Heart left ventricle (tissue), 16 donors: ENCODE measurements around the gene SORCS1. TPM values are rescaled to one million over a fixed set of nuclear protein-coding genes. Genes with fewer than 3 reads are reported as not detected.

Source experiments
- ATAC-seq, 4 donors: fragments of 200-7000 bp; cut with Tn5 transposase; one replicate each; pipeline ENCODE4 v1.9.1; 2020 to 2022; ENCODE audit warnings: moderate library complexity in 4 of 4, mild to moderate bottlenecking in 3 of 4, moderate number of reproducible peaks in 1 of 4
- DNase-seq, 5 donors: peaks; one replicate each; pipeline ENCODE4 v3.0.0-alpha.2; 2020
- H3K27ac ChIP-seq, 12 donors: fragments of 200-600 bp; sonication (generic) in 4 of 12; one replicate each; pipeline versions ENCODE4 v1.5.0 to v1.8.0; 2016 to 2022; ENCODE audit warnings: mild to moderate bottlenecking in 2 of 12
- H3K27me3 ChIP-seq, 9 donors: fragments of 200-600 bp; sonication (generic) in 2 of 9; one replicate each; pipeline versions ENCODE4 v1.5.1 to v1.8.0; 2016 to 2022; ENCODE audit warnings: mild to moderate bottlenecking in 3 of 9
- H3K36me3 ChIP-seq, 9 donors: fragments of 200-600 bp; sonication (generic) in 2 of 9; one replicate each; pipeline versions ENCODE4 v1.5.0 to v1.8.0; 2018 to 2022; ENCODE audit warnings: mild to moderate bottlenecking in 2 of 9
- H3K4me1 ChIP-seq, 12 donors: fragments of 200-600 bp; sonication (generic) in 4 of 12; one replicate each; pipeline versions ENCODE4 v1.5.0 to v1.8.0; 2016 to 2022; ENCODE audit warnings: mild to moderate bottlenecking in 3 of 12
- H3K4me3 ChIP-seq, 12 donors: fragments of 200-600 bp; sonication (generic) in 4 of 12; one replicate each; pipeline versions ENCODE4 v1.5.0 to v1.8.0; 2017 to 2022; ENCODE audit warnings: mild to moderate bottlenecking in 9 of 12, moderate library complexity in 4 of 12
- H3K9me3 ChIP-seq, 12 donors: fragments of 200-600 bp; sonication (generic) in 4 of 12; one replicate each; pipeline versions ENCODE4 v1.5.0 to v1.8.0; 2016 to 2022; ENCODE audit warnings: mild to moderate bottlenecking in 1 of 12
- POLR2A ChIP-seq, 2 donors: fragments of 450-650 bp; IDR thresholded peaks; one replicate each; pipeline ENCODE4 v1.6.1; 2017; ENCODE audit warnings: antibody characterized with exemption in 2 of 2, mild to moderate bottlenecking in 2 of 2, moderate library complexity in 2 of 2
- WGBS, 4 donors: extraction: QIAGEN DNeasy Blood & Tissue Kit in 2 of 4; methylation state at CpG; one replicate each; pipeline versions ENCODE4 v1.1.5 to v1.1.7; 2013 to 2018; 5-methylcytosine and 5-hydroxymethylcytosine counted together
- intact Hi-C, 10 donors: fragments of 100-400 bp; cut with DNase I; formaldehyde crosslinking; loops; one replicate each; pipeline versions ENCODE4 v1.11.1 to v1.14.2; 2022
- polyA plus RNA-seq, 2 donors: library from polyadenylated mRNA; stranded (reverse); fragments of 200-250 nt; gene quantifications; one replicate each; pipeline ENCODE4 v1.2.3, GENCODE V29; 2013
- total RNA-seq, 9 donors: library from RNA; depleted of rRNA in 2 of 9; stranded (reverse); fragments of >200 nt in 2 of 9; fragmentation: NEBNext Ultra II Directional in 3 of 9; extraction: Animal tissue kit (Norgen Biotek cat#: 25700) in 3 of 9; gene quantifications; one replicate each; pipeline versions ENCODE4 v1.1.0 to v1.2.4, GENCODE V29; 2016 to 2023
- TF ChIP-seq, protein P1 (sequence below), 12 donors: fragments of 200-600 bp; sonication (generic) in 4 of 12; IDR thresholded peaks; one replicate each; pipeline versions ENCODE4 v1.5.0 to v1.8.0; 2018 to 2022; ENCODE audit warnings: antibody characterized with exemption in 12 of 12, mild to moderate bottlenecking in 5 of 12
- donor health status: ischemic (EF 13 %, LVEDD 7.1; RV severe dilation, severe dysfunction).
- donor health status: healthy with polysubstance abuse.
- donor health status: DM: no; HTN: yes; CAD: no.
- donor health status: DM: no; HTN: no; CAD: no.
- donor health status: ischemic (EF 25% LVEDD 6.9; RV normal size, moderate dysfunction).
- donor health status: ischemic (EF 25% LVEDD 5.7; RV mildly dilated, moderate dysfunction).
- donor health status: healthy.
- donor health status: DM: yes; HTN: yes; CAD: no.
- donor health status: ischemic (EF 35%, LVEDD 5.7; RV mildly dilated, moderate dysfunction).
- donor health status: nonischemic (EF 11% LVEDD 7.7; RV severe dilation, severe dysfunction).
- donor health status: DM: yes; HTN: yes; CAD: no.
- donor health status: PGD.
- donor health status: ischemic (EF 29% LVEDD 5.4; RV normal size, mild dysfunction).
- donor health status: nonischemic (EF 23%, LVEDD 6.1; RV moderate dilation, normal function).

Gene SORCS1
- total and polyA plus RNA-seq, 11 donors = 0.23 to 5.7 (median 1.1) TPM

DNA sequence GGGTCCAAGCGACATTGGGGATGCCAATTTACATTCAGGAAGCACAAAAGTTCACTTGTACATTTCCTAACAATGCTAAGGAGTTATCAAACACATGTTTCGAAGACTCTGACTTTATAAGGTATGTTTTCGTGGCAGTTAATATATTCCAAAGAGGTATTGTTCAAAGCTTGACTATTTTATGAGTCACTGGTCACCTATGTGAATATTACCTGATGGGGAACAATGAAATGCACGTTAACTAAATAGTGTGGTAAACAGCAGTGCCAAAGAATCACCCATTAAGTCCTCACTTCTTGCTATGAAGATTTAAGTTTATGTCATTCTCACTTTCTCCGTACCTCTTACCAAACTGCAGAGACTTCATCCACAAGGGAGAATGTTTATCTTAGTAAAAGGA lies 550.2 kb downstream of the SORCS1 start:
- H3K9me3 ChIP-seq = no peaks in the 10 kb centered on the region
- H3K36me3 ChIP-seq = no peaks in the 10 kb centered on the region
- H3K4me1 ChIP-seq = peaks cover 0 to 13% (median 3%) of the 10 kb centered on the region in 12 donors
- DNase-seq = no peak
- H3K4me3 ChIP-seq = no peak overlapping the region
- peaks cover 0 to 6% (median 0%) of the 10 kb centered on the region in 9 donors for H3K27me3 ChIP-seq
- WGBS, 4 donors = 61 to 68% (median 65%) methylated on average over 5 of the region's 5 CpGs
- intact Hi-C loops = no loop called here
- H3K27ac ChIP-seq = no peak overlapping the region
- TF ChIP-seq, protein P1, sequence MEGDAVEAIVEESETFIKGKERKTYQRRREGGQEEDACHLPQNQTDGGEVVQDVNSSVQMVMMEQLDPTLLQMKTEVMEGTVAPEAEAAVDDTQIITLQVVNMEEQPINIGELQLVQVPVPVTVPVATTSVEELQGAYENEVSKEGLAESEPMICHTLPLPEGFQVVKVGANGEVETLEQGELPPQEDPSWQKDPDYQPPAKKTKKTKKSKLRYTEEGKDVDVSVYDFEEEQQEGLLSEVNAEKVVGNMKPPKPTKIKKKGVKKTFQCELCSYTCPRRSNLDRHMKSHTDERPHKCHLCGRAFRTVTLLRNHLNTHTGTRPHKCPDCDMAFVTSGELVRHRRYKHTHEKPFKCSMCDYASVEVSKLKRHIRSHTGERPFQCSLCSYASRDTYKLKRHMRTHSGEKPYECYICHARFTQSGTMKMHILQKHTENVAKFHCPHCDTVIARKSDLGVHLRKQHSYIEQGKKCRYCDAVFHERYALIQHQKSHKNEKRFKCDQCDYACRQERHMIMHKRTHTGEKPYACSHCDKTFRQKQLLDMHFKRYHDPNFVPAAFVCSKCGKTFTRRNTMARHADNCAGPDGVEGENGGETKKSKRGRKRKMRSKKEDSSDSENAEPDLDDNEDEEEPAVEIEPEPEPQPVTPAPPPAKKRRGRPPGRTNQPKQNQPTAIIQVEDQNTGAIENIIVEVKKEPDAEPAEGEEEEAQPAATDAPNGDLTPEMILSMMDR (IDR thresholded peaks at IDR 0.05) = no peak
- no peak for TF ChIP-seq POLR2A (IDR thresholded peaks at IDR 0.05)
- ATAC-seq = no peak

DNA sequence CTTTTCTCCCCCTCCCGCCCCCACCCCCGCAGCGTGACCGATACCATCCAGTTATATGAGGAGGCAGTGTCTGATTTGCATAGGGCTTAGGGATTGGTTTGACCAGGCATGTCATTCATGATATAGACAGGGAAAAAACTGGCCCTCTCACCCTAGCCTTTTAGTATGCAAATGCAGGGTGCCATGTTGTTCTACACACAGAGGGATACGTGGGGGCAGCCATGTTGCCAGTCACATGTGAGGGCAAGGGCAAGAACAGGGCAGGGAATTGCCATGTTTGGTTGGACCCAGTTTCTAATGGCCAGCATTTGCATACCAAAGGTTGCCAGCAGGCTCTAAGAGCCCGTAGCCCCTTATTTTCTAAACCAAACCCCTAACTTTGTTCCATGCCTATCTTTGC lies 552.1 kb downstream of the SORCS1 start:
- intact Hi-C loops = no loop called here
- Histone ChIP-seq H3K4me3 (no peak overlapping the region), H3K27me3 (peaks cover 0 to 6% (median 0%) of the 10 kb centered on the region in 9 donors), H3K27ac (no peak overlapping the region), H3K36me3 (no peaks in the 10 kb centered on the region), H3K9me3 (no peaks in the 10 kb centered on the region), H3K4me1 (no peaks in the 10 kb centered on the region)
- TF ChIP-seq, protein P1 (IDR thresholded peaks at IDR 0.05) = no peak
- TF ChIP-seq POLR2A (IDR thresholded peaks at IDR 0.05) = no peak
- WGBS, 4 donors = 92 to 94% (median 92%) methylated on average over 6 of the region's 6 CpGs
- ATAC-seq (no peak), DNase-seq (no peak)

DNA sequence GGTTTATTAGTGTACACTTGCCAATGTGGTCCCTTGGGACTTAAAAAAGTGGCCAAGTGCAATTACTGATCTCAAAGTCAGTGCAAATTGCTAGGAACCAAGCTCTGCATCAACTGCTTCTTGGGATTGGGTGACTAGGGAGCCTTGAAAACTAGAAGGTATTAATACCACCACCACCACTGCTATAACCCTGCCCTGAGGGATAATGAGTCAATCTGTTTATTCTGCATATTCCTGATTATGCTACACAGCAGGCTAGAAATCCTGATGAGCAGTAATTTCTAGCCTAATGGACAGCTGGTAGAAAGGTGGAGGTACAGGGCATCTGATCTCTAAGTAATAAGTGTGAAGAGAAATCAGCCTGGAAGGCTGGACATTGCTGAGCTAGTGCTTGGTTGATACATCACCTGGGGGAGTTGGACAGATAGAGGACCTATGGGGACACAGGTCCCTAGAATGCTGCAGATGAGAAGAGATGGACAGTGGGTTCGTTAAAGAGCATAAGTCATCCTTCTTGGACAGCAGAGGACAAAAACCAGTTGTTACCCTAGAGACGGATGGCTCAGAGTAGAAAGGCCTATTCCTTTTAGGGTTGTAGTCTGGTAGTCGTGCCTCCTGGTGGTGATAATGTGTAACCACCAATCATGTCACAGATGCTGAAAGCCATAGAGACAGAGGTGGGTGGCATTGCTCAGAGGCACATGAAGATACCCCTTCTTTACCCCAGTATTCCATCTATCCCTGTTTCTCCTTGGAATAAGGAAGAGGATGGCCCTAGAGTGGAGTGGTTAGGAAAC lies 554.8 kb downstream of the SORCS1 start:
- ATAC-seq (no peak), DNase-seq (no peak)
- Histone ChIP-seq H3K4me1 (no peaks in the 10 kb centered on the region), H3K9me3 (no peaks in the 10 kb centered on the region), H3K4me3 (no peak overlapping the region), H3K36me3 (no peaks in the 10 kb centered on the region), H3K27ac (no peak overlapping the region), H3K27me3 (peaks cover 0 to 6% (median 0%) of the 10 kb centered on the region in 9 donors)
- intact Hi-C loops = no loop called here
- 54 to 70% (median 65%) methylated on average over 3 of the region's 3 CpGs for WGBS, 4 donors
- TF ChIP-seq, protein P1 (IDR thresholded peaks at IDR 0.05) = peak in 1 of 12 donors; percentile 12
- TF ChIP-seq POLR2A (IDR thresholded peaks at IDR 0.05) = no peak

DNA sequence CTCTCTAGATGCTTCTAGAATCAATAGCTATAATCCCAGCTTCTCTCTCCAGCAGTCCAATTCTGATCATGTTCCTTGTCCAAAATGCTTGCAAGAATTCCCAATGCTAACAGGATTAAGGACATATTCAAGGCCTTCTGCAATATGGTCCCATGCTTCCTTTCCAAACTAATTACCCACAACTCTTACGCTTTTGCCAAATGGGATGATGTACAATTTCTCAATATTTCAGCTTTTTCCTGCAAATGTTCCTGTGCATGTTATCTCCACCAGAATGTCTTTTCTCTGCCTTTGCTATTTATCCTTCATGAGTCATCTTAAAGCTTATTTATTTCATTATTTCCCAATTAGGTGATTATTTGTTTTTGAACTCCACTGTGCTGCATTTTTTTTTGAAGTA lies 556.4 kb downstream of the SORCS1 start:
- ATAC-seq (no peak), DNase-seq (no peak)
- H3K4me3 ChIP-seq = no peak overlapping the region
- no peak overlapping the region for H3K27ac ChIP-seq
- TF ChIP-seq POLR2A (IDR thresholded peaks at IDR 0.05) = no peak
- TF ChIP-seq, protein P1 (IDR thresholded peaks at IDR 0.05) = no peak
- intact Hi-C loops = no loop called here
- H3K36me3 ChIP-seq = no peaks in the 10 kb centered on the region
- H3K9me3 ChIP-seq = no peaks in the 10 kb centered on the region
- H3K27me3 ChIP-seq = no peaks in the 10 kb centered on the region
- WGBS, 4 donors = 40 to 90% (median 81%) methylated on average over 1 of the region's 1 CpG
- no peaks in the 10 kb centered on the region for H3K4me1 ChIP-seq
